GM23338 (cell line): Measurements from ENCODE around the gene KBTBD6. TPM values are rescaled to one million over a fixed set of nuclear protein-coding genes. Genes with fewer than 3 reads are reported as not detected.

ENCODE experiments used
- ATAC-seq: fragments of 200-7000 bp; cut with Tn5 transposase; 3 replicates; pipeline ENCODE4 v1.9.1; 2020
- DNase-seq: peaks from one replicate; pipeline ENCODE4 v3.0.0-alpha.2; 2015; ENCODE audit warnings: low spot score
- H2AFZ ChIP-seq: fragments of 200-600 bp; sonication (generic); 2 replicates; pipeline ENCODE4 v1.8.0; 2016; ENCODE audit warnings: antibody characterized with exemption, mild to moderate bottlenecking, moderate library complexity
- H3F3A ChIP-seq: fragments of 200-600 bp; sonication (generic); replicated peaks from 2 replicates; pipeline ENCODE4 v1.8.0; 2017; ENCODE audit warnings: antibody characterized with exemption, mixed run types, low read depth
- H3K27ac ChIP-seq: fragments of 200-600 bp; sonication (generic); 2 replicates; pipeline ENCODE4 v1.6.1; 2016; ENCODE audit warnings: low read depth
- H3K27me3 ChIP-seq: fragments of 200-600 bp; sonication (generic); 2 replicates; pipeline ENCODE4 v1.8.0; 2016; ENCODE audit warnings: mild to moderate bottlenecking, mixed run types, moderate library complexity; ENCODE audit not compliant: insufficient read depth
- H3K36me3 ChIP-seq: fragments of 200-600 bp; sonication (generic); 2 replicates; pipeline ENCODE4 v1.8.0; 2016; ENCODE audit warnings: mild to moderate bottlenecking; ENCODE audit not compliant: insufficient read depth
- H3K4me1 ChIP-seq: fragments of 200-600 bp; sonication (generic); 2 replicates; pipeline ENCODE4 v1.8.0; 2016; ENCODE audit warnings: mild to moderate bottlenecking, moderate library complexity; ENCODE audit not compliant: insufficient read depth
- H3K4me2 ChIP-seq: fragments of 200-600 bp; sonication (generic); 2 replicates; pipeline ENCODE4 v1.7.1; 2017; ENCODE audit warnings: mixed run types
- H3K4me3 ChIP-seq: fragments of 200-600 bp; sonication (generic); 2 replicates; pipeline ENCODE4 v1.6.1; 2016; ENCODE audit warnings: mixed run types
- H3K79me2 ChIP-seq: fragments of 200-600 bp; sonication (generic); replicated peaks from 2 replicates; pipeline ENCODE4 v1.8.0; 2017; ENCODE audit warnings: mild to moderate bottlenecking; ENCODE audit not compliant: insufficient read depth
- H3K9me2 ChIP-seq: fragments of 200-600 bp; sonication (generic); 2 replicates; pipeline ENCODE4 v1.8.0; 2017; ENCODE audit not compliant: insufficient read depth
- H4K20me1 ChIP-seq: fragments of 200-600 bp; sonication (generic); replicated peaks from 2 replicates; pipeline ENCODE4 v1.8.0; 2017; ENCODE audit warnings: mild to moderate bottlenecking; ENCODE audit not compliant: insufficient read depth
- H3K27ac Mint-ChIP-seq: 2 replicates; pipeline ENCODE4 v1.8.0; 2020; ENCODE audit warnings: inconsistent platforms, mild to moderate bottlenecking, moderate library complexity, mixed read lengths
- H3K27me3 Mint-ChIP-seq: 3 replicates; pipeline ENCODE4 v1.8.0; 2022; ENCODE audit warnings: low read depth, mild to moderate bottlenecking, moderate library complexity, mixed read lengths, inconsistent platforms; ENCODE audit not compliant: insufficient read depth, poor library complexity
- H3K36me3 Mint-ChIP-seq: 3 replicates; pipeline ENCODE4 v1.8.0; 2021; ENCODE audit warnings: low read depth, mild to moderate bottlenecking, inconsistent platforms, moderate library complexity, mixed read lengths
- H3K4me1 Mint-ChIP-seq: 3 replicates; pipeline ENCODE4 v1.8.0; 2020; ENCODE audit warnings: mild to moderate bottlenecking, inconsistent platforms, mixed read lengths
- H3K4me3 Mint-ChIP-seq: 3 replicates; pipeline ENCODE4 v1.8.0; 2021; ENCODE audit warnings: moderate library complexity, mild to moderate bottlenecking, inconsistent platforms, mixed read lengths
- H3K9me3 Mint-ChIP-seq: 3 replicates; pipeline ENCODE4 v1.8.0; 2020; ENCODE audit warnings: moderate library complexity, mild to moderate bottlenecking, inconsistent platforms, mixed read lengths
- CREB1 ChIP-seq: fragments of 250-450 bp; sonication (Bioruptor Pico); IDR thresholded peaks from 2 replicates; pipeline ENCODE4 v1.5.0; 2020; ENCODE audit warnings: low read depth, mild to moderate bottlenecking, moderate library complexity
- ETS1 ChIP-seq: IDR thresholded peaks from 2 replicates; pipeline ENCODE4 v1.6.1; 2016; ENCODE audit warnings: antibody characterized with exemption
- EZH2 ChIP-seq: fragments of 200-600 bp; sonication (generic); IDR thresholded peaks from one replicate; pipeline ENCODE4 v1.8.0; 2017; ENCODE audit warnings: antibody characterized with exemption, mild to moderate bottlenecking, low read depth; ENCODE audit not compliant: unreplicated experiment
- EZH2phosphoT487 ChIP-seq: fragments of 200-600 bp; sonication (generic); IDR thresholded peaks from one replicate; pipeline ENCODE4 v1.8.1; 2018; ENCODE audit warnings: antibody characterized with exemption; ENCODE audit not compliant: unreplicated experiment
- JUNB ChIP-seq: IDR thresholded peaks from one replicate; pipeline ENCODE4 v1.6.1; 2016; ENCODE audit warnings: antibody characterized with exemption; ENCODE audit not compliant: unreplicated experiment
- NANOG ChIP-seq: IDR thresholded peaks from 2 replicates; pipeline ENCODE4 v1.6.1; 2016; ENCODE audit warnings: antibody characterized with exemption, borderline replicate concordance
- POLR2AphosphoS5 ChIP-seq: IDR thresholded peaks from 2 replicates; pipeline ENCODE4 v1.6.1; 2016; ENCODE audit warnings: antibody characterized with exemption, low read depth
- STAT1 ChIP-seq: IDR thresholded peaks from one replicate; pipeline ENCODE4 v1.6.1; 2016; ENCODE audit warnings: antibody characterized with exemption; ENCODE audit not compliant: unreplicated experiment
- ZNF114 ChIP-seq: fragments of 250-450 bp; sonication (Bioruptor Pico); IDR thresholded peaks from 2 replicates; pipeline ENCODE4 v1.5.0; 2020; ENCODE audit warnings: mild to moderate bottlenecking, moderate library complexity
- ZNF331 ChIP-seq: fragments of 250-450 bp; sonication (Bioruptor Pico); IDR thresholded peaks from 2 replicates; pipeline ENCODE4 v1.5.0; 2020; ENCODE audit warnings: low read depth, mild to moderate bottlenecking, moderate library complexity
- polyA plus RNA-seq: library from polyadenylated mRNA; unstranded; fragments of >200 nt; fragmentation: Nextera tagmentation; extraction: Ambion mirVana; gene quantifications from 2 replicates; pipeline ENCODE4 v1.2.1, GENCODE V29; 2016
- total RNA-seq: library from RNA; depleted of rRNA; stranded (reverse); fragments of >200 nt; shearing (Covaris generic); gene quantifications from 2 replicates; pipeline ENCODE4 v1.2.3, GENCODE V29; 2014
- TF ChIP-seq, protein P1 (sequence below): IDR thresholded peaks from one replicate; pipeline ENCODE4 v1.6.1; 2018; ENCODE audit warnings: antibody characterized with exemption; ENCODE audit not compliant: unreplicated experiment
- TF ChIP-seq, protein P2 (sequence below): fragments of 250-450 bp; sonication (Bioruptor Pico); IDR thresholded peaks from 2 replicates; pipeline ENCODE4 v1.5.0; 2020; ENCODE audit warnings: mild to moderate bottlenecking, moderate library complexity
- TF ChIP-seq, protein P3 (sequence below), 2 experiments: fragments of 200-600 bp in 1 of 2; sonication (generic) in 1 of 2; conservative IDR thresholded peaks; 2 replicates each; pipeline versions ENCODE4 v1.5.1 to v1.6.1; 2016 to 2017; ENCODE audit warnings: antibody characterized with exemption in 2 of 2, low read depth in 2 of 2, mild to moderate bottlenecking in 2 of 2, moderate library complexity in 1 of 2

KBTBD6 gene
- total and polyA plus RNA-seq, 2 experiments from 2014 or later = 5.7 to 13.5 TPM

GRCh38 chr13:41137241-41137640 lies 4.6 kb upstream of the KBTBD6 start:
- no peak overlapping the region for H3K4me2 ChIP-seq
- no peaks in the 10 kb centered on the region for H3K27me3 ChIP-seq
- no peaks in the 10 kb centered on the region for H3K36me3 ChIP-seq
- no peak overlapping the region for H3K4me3 Mint-ChIP-seq
- H3K4me1 ChIP-seq = 0 out of 2 replicates have a peak, but pooled peaks cover 6% of the 10 kb centered on the region
- peaks cover 5% of the 10 kb centered on the region for H3K27me3 Mint-ChIP-seq
- H3K36me3 Mint-ChIP-seq = no peaks in the 10 kb centered on the region; the same call in 2 of the 3 replicates
- H3K4me1 Mint-ChIP-seq = peaks cover 14% of the 10 kb centered on the region; the same call in 2 of the 3 replicates
- H3K27ac Mint-ChIP-seq = no peak overlapping the region
- H3K9me3 Mint-ChIP-seq = no peaks in the 10 kb centered on the region
- H3F3A ChIP-seq = no peaks in the 10 kb centered on the region
- DNase-seq (no peak), ATAC-seq (no peak)
- H3K27ac ChIP-seq = no peak overlapping the region
- no peak overlapping the region for H3K4me3 ChIP-seq
- no peak overlapping the region for H2AFZ ChIP-seq
- no peak for TF ChIP-seq JUNB
- TF ChIP-seq, protein P1, sequence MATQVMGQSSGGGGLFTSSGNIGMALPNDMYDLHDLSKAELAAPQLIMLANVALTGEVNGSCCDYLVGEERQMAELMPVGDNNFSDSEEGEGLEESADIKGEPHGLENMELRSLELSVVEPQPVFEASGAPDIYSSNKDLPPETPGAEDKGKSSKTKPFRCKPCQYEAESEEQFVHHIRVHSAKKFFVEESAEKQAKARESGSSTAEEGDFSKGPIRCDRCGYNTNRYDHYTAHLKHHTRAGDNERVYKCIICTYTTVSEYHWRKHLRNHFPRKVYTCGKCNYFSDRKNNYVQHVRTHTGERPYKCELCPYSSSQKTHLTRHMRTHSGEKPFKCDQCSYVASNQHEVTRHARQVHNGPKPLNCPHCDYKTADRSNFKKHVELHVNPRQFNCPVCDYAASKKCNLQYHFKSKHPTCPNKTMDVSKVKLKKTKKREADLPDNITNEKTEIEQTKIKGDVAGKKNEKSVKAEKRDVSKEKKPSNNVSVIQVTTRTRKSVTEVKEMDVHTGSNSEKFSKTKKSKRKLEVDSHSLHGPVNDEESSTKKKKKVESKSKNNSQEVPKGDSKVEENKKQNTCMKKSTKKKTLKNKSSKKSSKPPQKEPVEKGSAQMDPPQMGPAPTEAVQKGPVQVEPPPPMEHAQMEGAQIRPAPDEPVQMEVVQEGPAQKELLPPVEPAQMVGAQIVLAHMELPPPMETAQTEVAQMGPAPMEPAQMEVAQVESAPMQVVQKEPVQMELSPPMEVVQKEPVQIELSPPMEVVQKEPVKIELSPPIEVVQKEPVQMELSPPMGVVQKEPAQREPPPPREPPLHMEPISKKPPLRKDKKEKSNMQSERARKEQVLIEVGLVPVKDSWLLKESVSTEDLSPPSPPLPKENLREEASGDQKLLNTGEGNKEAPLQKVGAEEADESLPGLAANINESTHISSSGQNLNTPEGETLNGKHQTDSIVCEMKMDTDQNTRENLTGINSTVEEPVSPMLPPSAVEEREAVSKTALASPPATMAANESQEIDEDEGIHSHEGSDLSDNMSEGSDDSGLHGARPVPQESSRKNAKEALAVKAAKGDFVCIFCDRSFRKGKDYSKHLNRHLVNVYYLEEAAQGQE = no peak
- TF ChIP-seq CREB1 (CRISPR knock-in tag) = no peak
- TF ChIP-seq EZH2 = no peak
- TF ChIP-seq NANOG = no peak
- TF ChIP-seq, protein P2, sequence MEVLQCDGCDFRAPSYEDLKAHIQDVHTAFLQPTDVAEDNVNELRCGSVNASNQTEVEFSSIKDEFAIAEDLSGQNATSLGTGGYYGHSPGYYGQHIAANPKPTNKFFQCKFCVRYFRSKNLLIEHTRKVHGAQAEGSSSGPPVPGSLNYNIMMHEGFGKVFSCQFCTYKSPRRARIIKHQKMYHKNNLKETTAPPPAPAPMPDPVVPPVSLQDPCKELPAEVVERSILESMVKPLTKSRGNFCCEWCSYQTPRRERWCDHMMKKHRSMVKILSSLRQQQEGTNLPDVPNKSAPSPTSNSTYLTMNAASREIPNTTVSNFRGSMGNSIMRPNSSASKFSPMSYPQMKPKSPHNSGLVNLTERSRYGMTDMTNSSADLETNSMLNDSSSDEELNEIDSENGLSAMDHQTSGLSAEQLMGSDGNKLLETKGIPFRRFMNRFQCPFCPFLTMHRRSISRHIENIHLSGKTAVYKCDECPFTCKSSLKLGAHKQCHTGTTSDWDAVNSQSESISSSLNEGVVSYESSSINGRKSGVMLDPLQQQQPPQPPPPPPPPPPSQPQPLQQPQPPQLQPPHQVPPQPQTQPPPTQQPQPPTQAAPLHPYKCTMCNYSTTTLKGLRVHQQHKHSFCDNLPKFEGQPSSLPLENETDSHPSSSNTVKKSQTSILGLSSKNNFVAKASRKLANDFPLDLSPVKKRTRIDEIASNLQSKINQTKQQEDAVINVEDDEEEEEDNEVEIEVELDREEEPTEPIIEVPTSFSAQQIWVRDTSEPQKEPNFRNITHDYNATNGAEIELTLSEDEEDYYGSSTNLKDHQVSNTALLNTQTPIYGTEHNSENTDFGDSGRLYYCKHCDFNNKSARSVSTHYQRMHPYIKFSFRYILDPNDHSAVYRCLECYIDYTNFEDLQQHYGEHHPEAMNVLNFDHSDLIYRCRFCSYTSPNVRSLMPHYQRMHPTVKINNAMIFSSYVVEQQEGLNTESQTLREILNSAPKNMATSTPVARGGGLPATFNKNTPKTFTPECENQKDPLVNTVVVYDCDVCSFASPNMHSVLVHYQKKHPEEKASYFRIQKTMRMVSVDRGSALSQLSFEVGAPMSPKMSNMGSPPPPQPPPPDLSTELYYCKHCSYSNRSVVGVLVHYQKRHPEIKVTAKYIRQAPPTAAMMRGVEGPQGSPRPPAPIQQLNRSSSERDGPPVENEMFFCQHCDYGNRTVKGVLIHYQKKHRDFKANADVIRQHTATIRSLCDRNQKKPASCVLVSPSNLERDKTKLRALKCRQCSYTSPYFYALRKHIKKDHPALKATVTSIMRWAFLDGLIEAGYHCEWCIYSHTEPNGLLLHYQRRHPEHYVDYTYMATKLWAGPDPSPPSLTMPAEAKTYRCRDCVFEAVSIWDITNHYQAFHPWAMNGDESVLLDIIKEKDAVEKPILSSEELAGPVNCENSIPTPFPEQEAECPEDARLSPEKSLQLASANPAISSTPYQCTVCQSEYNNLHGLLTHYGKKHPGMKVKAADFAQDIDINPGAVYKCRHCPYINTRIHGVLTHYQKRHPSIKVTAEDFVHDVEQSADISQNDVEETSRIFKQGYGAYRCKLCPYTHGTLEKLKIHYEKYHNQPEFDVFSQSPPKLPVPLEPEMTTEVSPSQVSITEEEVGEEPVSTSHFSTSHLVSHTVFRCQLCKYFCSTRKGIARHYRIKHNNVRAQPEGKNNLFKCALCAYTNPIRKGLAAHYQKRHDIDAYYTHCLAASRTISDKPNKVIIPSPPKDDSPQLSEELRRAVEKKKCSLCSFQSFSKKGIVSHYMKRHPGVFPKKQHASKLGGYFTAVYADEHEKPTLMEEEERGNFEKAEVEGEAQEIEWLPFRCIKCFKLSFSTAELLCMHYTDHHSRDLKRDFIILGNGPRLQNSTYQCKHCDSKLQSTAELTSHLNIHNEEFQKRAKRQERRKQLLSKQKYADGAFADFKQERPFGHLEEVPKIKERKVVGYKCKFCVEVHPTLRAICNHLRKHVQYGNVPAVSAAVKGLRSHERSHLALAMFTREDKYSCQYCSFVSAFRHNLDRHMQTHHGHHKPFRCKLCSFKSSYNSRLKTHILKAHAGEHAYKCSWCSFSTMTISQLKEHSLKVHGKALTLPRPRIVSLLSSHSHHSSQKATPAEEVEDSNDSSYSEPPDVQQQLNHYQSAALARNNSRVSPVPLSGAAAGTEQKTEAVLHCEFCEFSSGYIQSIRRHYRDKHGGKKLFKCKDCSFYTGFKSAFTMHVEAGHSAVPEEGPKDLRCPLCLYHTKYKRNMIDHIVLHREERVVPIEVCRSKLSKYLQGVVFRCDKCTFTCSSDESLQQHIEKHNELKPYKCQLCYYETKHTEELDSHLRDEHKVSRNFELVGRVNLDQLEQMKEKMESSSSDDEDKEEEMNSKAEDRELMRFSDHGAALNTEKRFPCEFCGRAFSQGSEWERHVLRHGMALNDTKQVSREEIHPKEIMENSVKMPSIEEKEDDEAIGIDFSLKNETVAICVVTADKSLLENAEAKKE (CRISPR knock-in tag) = no peak
- TF ChIP-seq STAT1 = no peak
- TF ChIP-seq EZH2phosphoT487 = no peak
- no peak for TF ChIP-seq ZNF114 (CRISPR knock-in tag)
- no peak for TF ChIP-seq POLR2AphosphoS5
- no peak for TF ChIP-seq ZNF331 (CRISPR knock-in tag)
- no peak for TF ChIP-seq ETS1
- TF ChIP-seq, protein P3, sequence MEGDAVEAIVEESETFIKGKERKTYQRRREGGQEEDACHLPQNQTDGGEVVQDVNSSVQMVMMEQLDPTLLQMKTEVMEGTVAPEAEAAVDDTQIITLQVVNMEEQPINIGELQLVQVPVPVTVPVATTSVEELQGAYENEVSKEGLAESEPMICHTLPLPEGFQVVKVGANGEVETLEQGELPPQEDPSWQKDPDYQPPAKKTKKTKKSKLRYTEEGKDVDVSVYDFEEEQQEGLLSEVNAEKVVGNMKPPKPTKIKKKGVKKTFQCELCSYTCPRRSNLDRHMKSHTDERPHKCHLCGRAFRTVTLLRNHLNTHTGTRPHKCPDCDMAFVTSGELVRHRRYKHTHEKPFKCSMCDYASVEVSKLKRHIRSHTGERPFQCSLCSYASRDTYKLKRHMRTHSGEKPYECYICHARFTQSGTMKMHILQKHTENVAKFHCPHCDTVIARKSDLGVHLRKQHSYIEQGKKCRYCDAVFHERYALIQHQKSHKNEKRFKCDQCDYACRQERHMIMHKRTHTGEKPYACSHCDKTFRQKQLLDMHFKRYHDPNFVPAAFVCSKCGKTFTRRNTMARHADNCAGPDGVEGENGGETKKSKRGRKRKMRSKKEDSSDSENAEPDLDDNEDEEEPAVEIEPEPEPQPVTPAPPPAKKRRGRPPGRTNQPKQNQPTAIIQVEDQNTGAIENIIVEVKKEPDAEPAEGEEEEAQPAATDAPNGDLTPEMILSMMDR (conservative IDR thresholded peaks at IDR 0.05; ENCODE audit: low read depth in 2 of 2) = no peak
- H3K9me2 ChIP-seq = no peaks in the 10 kb centered on the region; the same call in 1 of the 2 replicates
- no peaks in the 10 kb centered on the region for H4K20me1 ChIP-seq
- H3K79me2 ChIP-seq = no peaks in the 10 kb centered on the region
